Umbilical cord (tissue), 2 donors: ENCODE data around the gene F13B. TPM values are rescaled to one million over a fixed set of nuclear protein-coding genes. Genes with fewer than 3 reads are reported as not detected.
A peak's percentile ranks its signal among the peaks of the same experiment; 100 is the strongest.
"Not testable (repeated sequence)": the region's sequence is repeated elsewhere in the genome, so short reads cannot be mapped to it uniquely, and the experiment has no call there.

Experiments used
- DNase-seq: peaks from one replicate; pipeline ENCODE4 v3.0.0-alpha.2; 2015; ENCODE audit warnings: low spot score
- total RNA-seq: library from RNA; depleted of rRNA; stranded (reverse); fragments of >200 nt; gene quantifications from one replicate; pipeline ENCODE4 v1.2.3, GENCODE V29; 2014; ENCODE audit warnings: low replicate concordance; ENCODE audit not compliant: insufficient read depth

The F13B gene
- total RNA-seq, 1 donor from 2014 or later, result not detected

DNA sequence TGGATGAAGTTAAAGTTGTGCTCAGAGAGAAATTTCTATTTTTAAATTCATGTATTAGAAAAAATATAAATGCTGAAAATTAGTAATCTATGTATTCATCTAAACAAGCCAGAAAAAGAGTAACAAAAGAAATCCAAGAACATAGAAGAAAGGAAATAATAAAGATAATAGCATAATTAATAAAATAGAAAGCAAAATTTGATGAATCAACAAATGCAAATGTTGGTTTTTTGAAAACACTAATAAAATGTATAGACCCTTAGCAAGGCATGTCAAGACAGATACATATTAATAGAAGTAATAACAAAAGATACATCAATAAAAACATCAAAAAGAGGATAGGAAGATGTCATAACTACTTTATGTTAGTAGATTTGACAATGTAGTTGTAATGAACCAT, 18.0 kb downstream of the F13B start:
- no peak for DNase-seq

DNA sequence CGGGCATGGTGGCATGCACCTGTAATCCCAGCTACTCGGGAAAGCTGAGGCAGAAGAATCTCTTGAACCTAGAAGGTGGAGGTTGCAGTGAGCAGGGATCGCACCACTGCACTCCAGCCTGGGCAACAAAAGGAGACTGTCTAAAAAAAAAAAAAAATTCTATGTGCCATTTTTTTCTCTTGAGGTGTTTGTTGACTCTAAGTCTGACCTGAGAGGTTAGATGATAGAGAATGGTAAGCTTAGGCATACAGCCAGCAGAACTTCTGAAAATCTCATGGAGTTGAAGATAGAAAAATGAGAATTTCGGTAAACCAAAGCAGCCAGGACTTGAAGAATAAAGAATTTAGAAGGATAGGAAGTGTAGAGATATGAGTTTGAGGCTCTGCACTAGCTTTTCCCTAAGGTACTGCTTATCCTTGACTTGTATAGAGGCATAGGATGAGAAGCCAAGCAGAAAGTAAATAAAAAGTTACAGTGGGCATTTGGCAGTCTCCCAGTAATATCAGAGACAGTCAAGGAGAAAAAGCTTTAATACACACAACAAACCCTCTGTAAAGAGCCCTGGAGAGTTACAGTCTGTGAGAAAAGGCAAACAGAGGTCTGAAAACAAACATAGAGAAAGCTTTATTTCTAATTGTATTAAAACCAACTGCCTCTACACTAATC, 24.3 kb downstream of the F13B start:
- no peak for DNase-seq

DNA sequence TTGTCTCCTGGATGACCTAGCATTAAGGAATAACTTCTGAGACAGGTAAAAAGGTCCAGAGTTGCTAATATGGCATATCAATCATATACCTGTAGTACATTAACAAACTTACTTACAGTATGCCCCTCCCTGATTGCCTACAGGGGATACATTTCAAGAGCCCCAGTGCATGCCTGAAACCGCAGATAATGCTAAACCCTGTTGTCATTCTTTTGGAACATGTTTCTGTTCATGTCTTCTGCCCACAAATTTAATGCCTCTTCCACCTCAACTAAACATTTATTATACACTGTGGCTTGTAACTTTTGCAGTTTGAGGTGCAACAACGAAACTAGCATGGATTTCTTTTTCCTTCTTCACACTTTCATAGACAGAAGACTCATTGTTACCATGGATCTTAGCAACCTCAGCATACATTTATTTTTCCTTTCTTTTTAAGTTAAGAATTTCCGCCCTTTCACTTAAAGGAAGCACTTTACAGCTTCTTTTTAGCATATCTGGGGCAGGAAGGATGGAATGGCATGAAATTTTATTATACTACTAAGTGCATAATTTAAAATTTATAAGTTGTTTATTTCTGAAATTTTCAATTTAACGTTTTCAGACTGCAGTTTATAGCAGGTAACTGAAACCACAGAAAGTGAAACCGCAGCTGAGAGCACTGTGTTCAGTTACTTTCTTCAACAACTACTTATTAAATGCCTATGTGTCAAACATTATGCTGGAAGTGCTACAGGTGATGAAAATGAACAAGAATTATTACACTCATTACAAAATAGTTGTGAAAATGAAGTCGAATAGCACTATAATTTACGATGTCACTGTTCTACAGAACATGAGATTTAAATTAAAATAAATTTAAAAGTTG, 25.3 kb downstream of the F13B start:
- DNase-seq, result no peak

DNA sequence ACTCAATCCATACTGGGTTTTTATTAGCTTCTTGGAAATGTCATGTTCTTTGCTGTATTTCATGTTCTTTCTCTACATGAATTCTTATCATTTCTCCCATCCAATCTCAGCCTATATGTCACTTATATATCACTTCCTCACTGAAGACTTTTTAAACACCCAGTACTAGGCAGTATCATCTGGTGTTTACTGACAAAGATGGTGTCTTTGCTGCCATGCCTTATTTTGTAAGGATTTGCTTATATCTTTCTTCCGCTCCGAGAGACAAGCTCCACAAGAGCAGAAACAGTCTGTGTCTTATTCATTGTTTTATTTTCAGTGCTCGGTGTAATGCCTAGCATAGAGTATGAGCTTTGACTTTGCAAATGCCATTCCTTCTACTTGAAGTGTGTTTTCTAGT, 30.2 kb downstream of the F13B start:
- no peak for DNase-seq

GRCh38 chr1:197034631-197035339, 32.3 kb downstream of the F13B start:
- DNase-seq, result peak; percentile 24

DNA sequence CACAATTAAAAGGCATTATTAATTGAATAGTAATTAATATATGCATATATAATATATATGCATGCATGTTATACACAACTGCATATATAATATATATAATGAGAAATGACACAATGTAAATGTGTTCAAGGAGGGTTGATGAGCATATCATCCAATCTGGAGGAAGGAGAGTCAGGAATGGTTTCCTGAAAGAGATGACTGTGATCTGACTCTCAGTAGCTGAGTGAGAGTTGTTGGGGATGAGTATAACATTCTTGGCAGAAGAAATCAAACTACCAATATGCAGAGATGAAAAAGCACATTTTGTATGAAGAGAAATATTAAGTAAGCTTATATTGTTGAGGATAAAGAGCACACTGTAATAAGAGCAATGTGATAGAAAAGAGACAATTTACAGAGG, 37.3 kb downstream of the F13B start:
- no peak for DNase-seq

GRCh38 chr1:197027359-197027758, 39.7 kb downstream of the F13B start:
- DNase-seq, result no peak

- no peak for DNase-seq
These were observed 42.6 kb downstream of the F13B start for GRCh38 chr1:197024460-197024859.

GRCh38 chr1:197021716-197022115, 45.3 kb downstream of the F13B start:
- no peak for DNase-seq

DNA sequence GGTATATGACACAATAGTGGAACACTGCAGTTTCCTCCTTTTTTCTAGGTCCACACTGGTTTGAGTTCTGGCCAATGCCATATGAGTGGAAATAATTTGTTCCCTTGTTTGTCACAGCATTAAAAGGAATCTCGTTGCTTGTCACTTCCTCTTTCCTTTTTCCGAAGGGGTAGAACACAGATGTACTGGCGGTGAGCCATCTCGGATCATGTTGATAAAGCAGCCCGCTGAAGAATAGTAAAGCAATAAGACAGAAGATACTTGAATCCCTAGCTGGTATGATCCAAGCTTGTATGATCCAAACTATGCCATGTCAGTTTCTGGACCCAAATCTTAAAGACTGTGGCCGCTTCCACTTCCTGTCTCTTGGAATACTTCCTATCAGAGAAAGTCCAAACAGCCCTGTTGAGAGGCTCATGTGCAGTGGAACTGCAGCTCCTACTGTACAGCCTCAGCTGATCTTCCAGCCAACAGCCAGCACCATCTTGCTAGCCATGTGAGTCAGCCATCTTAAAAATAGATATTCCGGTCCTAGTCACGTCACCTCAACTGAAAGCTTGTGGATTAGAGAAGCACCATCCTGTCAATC, 49.4 kb downstream of the F13B start:
- no peak for DNase-seq

DNA sequence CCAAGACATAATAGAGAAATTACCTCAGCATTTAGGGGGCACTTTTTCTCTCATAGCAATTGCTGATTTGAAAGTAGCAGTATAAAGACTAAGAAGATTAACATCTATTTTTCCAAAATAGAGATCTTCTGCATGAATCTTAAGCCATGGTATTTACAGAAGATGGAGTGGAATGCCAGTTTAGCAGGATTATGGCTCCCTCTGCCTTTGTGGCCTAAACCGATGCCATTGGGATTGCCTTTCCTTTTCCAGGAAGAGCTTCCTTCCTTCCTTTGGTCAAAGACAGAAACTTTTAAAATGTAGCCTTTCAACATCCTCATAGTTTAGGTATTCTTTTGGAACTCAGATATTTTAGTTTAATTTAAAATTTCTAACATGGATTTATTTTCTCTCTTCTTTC, 50.3 kb downstream of the F13B start:
- DNase-seq, result no peak

DNA sequence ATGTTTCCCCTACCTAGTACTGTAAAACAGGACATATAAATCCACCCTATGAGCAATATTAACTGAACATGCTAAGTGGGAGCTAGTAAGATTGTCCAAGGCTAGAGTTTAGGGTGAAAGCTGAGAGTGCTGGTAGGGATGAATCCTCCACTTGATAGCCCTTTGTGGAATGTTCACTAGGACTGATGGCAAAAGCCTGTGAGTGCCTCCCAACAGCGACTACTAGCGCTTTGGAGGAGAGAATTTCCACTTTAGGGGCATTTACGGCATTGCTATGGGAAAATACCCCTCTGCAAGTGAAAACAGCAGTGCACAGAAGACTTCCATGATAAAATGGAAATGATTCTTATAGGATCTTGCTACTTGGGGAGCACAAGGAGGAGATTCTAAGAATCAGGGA, 53.8 kb downstream of the F13B start:
- DNase-seq, result no peak

GRCh38 chr1:197011614-197012013, 55.4 kb downstream of the F13B start:
- no peak for DNase-seq

GRCh38 chr1:197008861-197009260, 58.2 kb downstream of the F13B start:
- DNase-seq, result no peak

- DNase-seq, result no peak
These were observed 63.9 kb downstream of the F13B start for GRCh38 chr1:197003132-197003531.

DNA sequence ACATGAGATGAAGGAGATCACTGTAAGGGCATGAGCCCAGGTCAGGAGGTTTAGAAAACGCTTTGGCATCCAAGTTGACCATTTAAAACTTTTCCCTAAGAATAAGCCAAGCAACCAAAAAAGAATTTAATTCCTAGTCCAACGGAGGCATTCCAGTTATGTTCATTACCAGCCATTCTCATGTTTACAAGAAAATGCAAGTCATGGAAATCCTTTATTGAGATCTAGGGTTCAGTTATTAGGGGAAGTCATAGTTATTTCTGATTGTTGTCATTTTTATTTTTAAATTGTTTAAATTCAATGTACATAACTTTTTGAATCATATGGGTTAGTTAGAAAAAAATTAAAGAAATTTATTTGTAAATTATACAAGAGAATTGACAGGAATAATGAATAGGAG, 65.2 kb downstream of the F13B start:
- no peak for DNase-seq

DNA sequence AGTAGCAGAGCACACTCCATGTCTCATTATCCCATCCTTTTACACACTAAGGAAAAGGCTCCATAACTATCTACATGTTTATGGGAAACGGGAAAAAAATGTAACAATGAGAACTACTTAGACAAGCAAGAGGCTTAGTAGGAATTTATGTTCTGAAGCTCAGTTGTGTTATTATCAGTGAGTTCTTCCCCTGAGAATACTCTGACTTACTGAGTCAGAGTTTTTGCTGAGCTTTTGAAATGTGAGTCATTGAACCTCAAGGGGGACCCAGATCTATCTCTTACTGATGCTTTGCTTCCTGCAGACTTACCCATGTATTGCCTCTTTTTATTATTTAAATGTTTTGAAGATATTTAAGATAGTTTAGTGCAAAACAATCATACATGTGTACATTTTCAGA, 69.6 kb downstream of the F13B start:
- peak; percentile 30 for DNase-seq

DNA sequence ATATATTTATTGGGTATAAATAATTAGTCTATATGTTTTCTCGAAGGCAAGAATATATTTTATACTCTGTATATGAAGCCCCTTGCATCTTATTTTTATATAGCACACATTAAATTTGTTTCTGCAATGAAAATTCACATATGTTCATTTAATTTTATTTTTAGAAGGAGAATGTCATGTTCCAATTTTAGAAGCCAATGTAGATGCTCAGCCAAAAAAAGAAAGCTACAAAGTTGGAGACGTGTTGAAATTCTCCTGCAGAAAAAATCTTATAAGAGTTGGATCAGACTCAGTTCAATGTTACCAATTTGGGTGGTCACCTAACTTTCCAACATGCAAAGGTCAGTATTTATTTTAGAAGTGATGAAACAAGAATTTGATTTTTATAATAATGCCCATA, 73.1 kb downstream of the F13B start:
- no peak for DNase-seq

DNA sequence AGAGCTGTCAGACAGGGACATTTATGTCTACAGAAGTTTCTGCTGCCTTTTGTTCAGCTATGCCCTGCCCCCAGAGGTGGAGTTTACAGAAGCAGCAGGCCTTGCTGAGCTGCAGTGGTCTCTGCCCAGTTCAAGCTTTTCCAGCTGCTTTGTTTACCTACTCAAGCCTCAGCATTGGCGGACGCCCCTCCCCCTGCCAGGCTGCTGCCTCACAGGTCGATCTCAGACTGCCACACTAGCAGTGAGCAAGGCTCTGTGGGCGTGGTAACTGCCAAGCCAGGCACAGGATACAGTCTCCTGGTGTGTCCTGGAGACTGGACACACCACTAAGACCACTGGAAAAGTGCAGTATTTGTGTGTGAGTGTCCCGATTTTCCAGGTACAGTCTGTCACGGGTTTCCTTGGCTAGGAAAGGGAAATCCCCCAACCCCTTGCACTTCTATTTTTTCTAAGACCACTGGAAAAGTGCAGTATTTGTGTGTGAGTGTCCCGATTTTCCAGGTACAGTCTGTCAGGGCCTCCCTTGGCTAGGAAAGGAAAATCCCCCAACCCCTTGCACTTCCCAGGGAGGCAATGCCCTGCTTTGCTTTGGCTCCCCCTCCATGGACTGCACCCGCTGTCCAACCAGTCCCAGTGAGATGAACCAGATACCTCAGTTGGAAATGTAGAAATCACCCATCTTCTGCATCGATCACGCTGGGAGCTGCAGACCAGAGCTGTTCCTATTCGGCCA, 75.0 kb downstream of the F13B start:
- DNase-seq, result not testable (repeated sequence)
